NT2/D1 (cell line): Measurements from ENCODE around the gene MT1E.
"Not testable (repeated sequence)": the region's sequence is repeated elsewhere in the genome, so short reads cannot be mapped to it uniquely, and the experiment has no call there.

ENCODE experiments used
- SUZ12 ChIP-seq: IDR thresholded peaks from 2 replicates; pipeline ENCODE4 v1.6.1; 2011; ENCODE audit not compliant: insufficient read length, insufficient read depth; ENCODE audit errors: extremely low read depth
- ZNF274 ChIP-seq: IDR thresholded peaks from 2 replicates; pipeline ENCODE4 v1.6.1; 2011; ENCODE audit warnings: mild to moderate bottlenecking, low read depth, low read length

GRCh38 chr16:56623184-56623583 is 2.4 kb upstream of the MT1E start:
- TF ChIP-seq ZNF274, SUZ12: not testable (repeated sequence)
